SK-N-MC (cell line): Measurements from ENCODE around the gene PSMD13.

Experiments used
- EZH2 ChIP-seq: fragments of 200-600 bp; sonication (generic); IDR thresholded peaks from one replicate; pipeline ENCODE4 v1.6.1; 2017; ENCODE audit warnings: antibody characterized with exemption
- FOXP2 ChIP-seq: optimal IDR thresholded peaks from 2 replicates; pipeline ENCODE3; 2011; ENCODE audit warnings: mild to moderate bottlenecking, moderate library complexity; ENCODE audit not compliant: insufficient read depth; ENCODE audit errors: extremely low read length, control extremely low read depth
- POLR2AphosphoS5 ChIP-seq: IDR thresholded peaks from 2 replicates; pipeline ENCODE4 v1.6.1; 2012; ENCODE audit warnings: mild to moderate bottlenecking, low read depth, low read length, borderline replicate concordance

- no peak for TF ChIP-seq POLR2AphosphoS5
- TF ChIP-seq EZH2 = no peak
- no peak for TF ChIP-seq FOXP2
Observed at GRCh38 chr11:272931-273198, 36.1 kb downstream of the PSMD13 start.
